ENCODE data around the gene PHPT1. TPM values are rescaled to one million over a fixed set of nuclear protein-coding genes. Genes with fewer than 3 reads are reported as not detected.

The PHPT1 gene
- total and polyA plus RNA-seq, 2 of the 8 experiments (the other 6 are each of a cell fraction or from before 2014, with no cell fraction given), result 109 to 226 TPM

DNA sequence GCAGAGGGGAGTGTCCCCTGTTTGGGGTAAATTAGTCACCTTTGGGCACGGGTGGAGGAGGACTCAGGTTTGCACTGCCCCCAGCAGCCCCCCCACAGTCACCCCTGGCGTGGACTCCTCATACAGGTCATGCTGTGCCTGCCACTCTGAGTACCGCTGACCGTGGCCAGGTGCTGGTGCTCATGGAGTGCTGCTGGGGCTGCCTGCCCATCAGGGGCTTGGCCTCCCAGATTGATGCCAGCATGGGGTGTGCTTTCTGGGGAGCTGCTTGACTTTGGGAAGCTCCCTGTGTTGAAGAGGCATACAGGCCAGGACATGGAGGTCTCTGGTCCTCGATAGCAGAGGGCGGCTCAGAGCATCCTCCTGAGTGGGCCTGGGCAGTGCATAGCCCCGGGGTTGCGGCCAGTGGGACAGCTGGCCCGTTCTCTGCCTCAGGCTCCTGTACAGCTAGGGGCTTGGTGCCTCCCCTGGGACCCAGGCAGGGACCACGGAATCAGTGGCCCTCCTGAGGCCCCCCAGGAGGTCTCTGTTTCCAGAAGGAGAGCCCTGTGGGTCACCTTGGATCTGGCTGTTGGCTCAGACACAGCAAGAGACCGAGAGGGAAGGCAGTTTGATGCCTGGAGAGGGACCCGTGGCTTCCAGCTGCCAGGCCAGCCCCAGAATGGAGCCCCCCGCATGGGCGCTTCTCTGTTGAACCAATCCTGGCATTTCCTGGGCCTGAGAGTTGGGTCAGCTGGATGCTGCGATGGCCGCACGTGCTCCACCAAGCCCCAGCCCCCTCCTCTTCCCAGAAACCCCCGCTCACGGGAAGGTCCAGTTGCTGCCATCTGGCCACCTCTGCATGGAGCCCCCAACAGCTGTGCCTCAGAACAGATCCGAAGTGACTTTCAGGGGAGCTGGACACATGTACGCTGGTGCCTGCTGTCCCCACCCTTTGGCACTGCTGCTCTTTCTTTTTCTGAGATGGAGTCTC, 13.0 kb upstream of the PHPT1 start:
- H3K4me3 ChIP-seq (ENCODE audit: extremely low read depth in 1 of 4, insufficient read depth in 2 of 4, low read depth in 3 of 4, low read length in 4 of 4), result no peak overlapping the region
- no peak overlapping the region for H2AK5ac ChIP-seq (ENCODE audit: low read depth, low read length)
- H2BK20ac ChIP-seq (ENCODE audit: low read length), result no peak overlapping the region
- H2BK15ac ChIP-seq (ENCODE audit: low read length), result no peak overlapping the region
- no peak overlapping the region for H4K5ac ChIP-seq (ENCODE audit: insufficient read length, low read depth, low read length)
- peaks cover 2 to 11% (median 7%) of the 10 kb centered on the region in 4 experiments; a peak in 5 of 7 replicates for H3K4me1 ChIP-seq (replicated peaks in 1 of 4; ENCODE audit: control insufficient read depth in 3 of 4, insufficient read depth in 4 of 4, low read length in 3 of 4)
- H4K8ac ChIP-seq (ENCODE audit: extremely low read depth, insufficient read depth, low read length), result no peak overlapping the region; the same call in 1 of the 2 replicates
- H2BK120ac ChIP-seq (replicated peaks; ENCODE audit: low read depth, low read length), result no peak overlapping the region
- no peaks in the 10 kb centered on the region for H3K9me3 ChIP-seq (ENCODE audit: insufficient read depth in 2 of 2, low read depth in 1 of 2, low read length in 1 of 2)
- peaks cover 2 to 36% (median 13%) of the 10 kb centered on the region in 4 experiments; a peak in 5 of 8 replicates for H3K36me3 ChIP-seq (ENCODE audit: control insufficient read depth in 2 of 4, insufficient read depth in 4 of 4, low read length in 3 of 4)
- no peak for TF ChIP-seq POLR2A (IDR thresholded peaks at IDR 0.05; ENCODE audit: control extremely low read depth in 1 of 2, low read depth in 2 of 2, low read length in 2 of 2)
- TF ChIP-seq POLR2AphosphoS5 (IDR thresholded peaks at IDR 0.05; ENCODE audit: low read depth, low read length), result peak; percentile 60; the same call in 1 of the 2 replicates
- no peak overlapping the region for H3K4me2 ChIP-seq (ENCODE audit: insufficient read depth in 1 of 2, low read depth in 2 of 2, low read length in 2 of 2)
- H3K27me3 ChIP-seq (replicated peaks in 1 of 4; ENCODE audit: control insufficient read depth in 3 of 4, extremely low read depth in 1 of 4, insufficient read depth in 3 of 4, low read length in 3 of 4), result no peaks in the 10 kb centered on the region
- H2BK5ac ChIP-seq (ENCODE audit: low read depth, low read length), result no peak overlapping the region
- ChIA-PET POLR2A (ENCODE audit: partially characterized antibody) (interaction anchor here (0.9 to 20.5 kb wide), 7 partner anchors 10 to 153 kb away, joined by 3 to 248 read pairs (median 5); partner anchors contain the start of gene MAMDC4), CTCF (ENCODE audit: partially characterized antibody) (interaction anchor here (0.6 to 9.0 kb wide), 11 partner anchors 6 to 263 kb away, joined by 3 to 55 read pairs (median 4); partner anchors contain the start of gene AJM1)
- no peak overlapping the region for H3K14ac ChIP-seq (ENCODE audit: insufficient read length)
- no peaks in the 10 kb centered on the region for H3K79me1 ChIP-seq (ENCODE audit: low read depth, low read length)
- 93% methylated on average over 17 of the region's 21 CpGs; no CpG with 5 or more reads in 1 of the 2 experiments for WGBS, 2 experiments (ENCODE audit: extremely low coverage in 1 of 2, insufficient coverage in 1 of 2, insufficient read length in 1 of 2, insufficient replicate concordance in 2 of 2, low coverage in 1 of 2, low lambda C conversion rate in 2 of 2, missing lambda C conversion rate in 1 of 2)
- no peak overlapping the region for H3K4ac ChIP-seq (replicated peaks; ENCODE audit: insufficient read length, low read depth, low read length)
- no peaks in the 10 kb centered on the region for H3K23me2 ChIP-seq (ENCODE audit: low read depth, low read length)
- H4K20me1 ChIP-seq (replicated peaks in 1 of 2; ENCODE audit: control insufficient read depth in 1 of 2, insufficient read depth in 2 of 2, low read length in 2 of 2), result peaks cover 0 to 5% of the 10 kb centered on the region in 2 experiments
- H3K9ac ChIP-seq (replicated peaks in 1 of 4; ENCODE audit: extremely low read depth in 1 of 4, low read depth in 3 of 4, low read length in 3 of 4), result no peak overlapping the region
- no peak overlapping the region for H4K91ac ChIP-seq (replicated peaks; ENCODE audit: insufficient read length, low read length)
- H2BK12ac ChIP-seq (ENCODE audit: low read depth, low read length), result no peak overlapping the region
- H3K18ac ChIP-seq (ENCODE audit: extremely low read depth, low read length), result no peak overlapping the region
- no peak overlapping the region for H3K27ac ChIP-seq (ENCODE audit: low read depth, low read length)
- no peaks in the 10 kb centered on the region for H3K79me2 ChIP-seq (ENCODE audit: control insufficient read depth in 1 of 2, insufficient read depth in 2 of 2, low read length in 2 of 2)
- H2AFZ ChIP-seq (ENCODE audit: low read length), result no peak overlapping the region
- DNase-seq (ENCODE audit: low read depth in 1 of 2, low spot score in 2 of 2) (no peak), FAIRE-seq (no peak)
- no peak overlapping the region for H3K56ac ChIP-seq (replicated peaks; ENCODE audit: insufficient read length, low read depth, low read length)
- no peak overlapping the region for H3K23ac ChIP-seq (ENCODE audit: insufficient read length)
